Bronchial epithelial cell (primary cell): ENCODE data around the gene CACNB1. TPM values are rescaled to one million over a fixed set of nuclear protein-coding genes. Genes with fewer than 3 reads are reported as not detected.

Experiments used
- DNase-seq: peaks from one replicate; pipeline ENCODE4 v3.0.0-alpha.2; 2010; ENCODE audit warnings: low read depth
- FAIRE-seq: peaks from 2 replicates; lab custom pipeline; 2011; peaks lifted over from hg19 to GRCh38; lab: Jason Lieb, UNC
- H3K27me3 ChIP-seq: 2 replicates; pipeline ENCODE4 v1.5.1; 2011; ENCODE audit warnings: low read length; ENCODE audit not compliant: control insufficient read depth, insufficient read depth
- H3K36me3 ChIP-seq: 2 replicates; pipeline ENCODE4 v1.5.1; 2011; ENCODE audit warnings: low read length; ENCODE audit not compliant: control insufficient read depth, insufficient read depth
- H3K4me3 ChIP-seq: 2 replicates; pipeline ENCODE4 v1.5.1; 2011; ENCODE audit warnings: mild to moderate bottlenecking, low read depth, low read length, control low read depth
- total RNA-seq: library from RNA; depleted of rRNA; stranded (reverse); fragments of >200 nt; gene quantifications from 2 replicates; pipeline ENCODE4 v1.2.1, GENCODE V29; 2014
- TF ChIP-seq, protein P1 (sequence below): IDR thresholded peaks from 2 replicates; pipeline ENCODE4 v1.5.1; 2011; ENCODE audit warnings: mild to moderate bottlenecking, moderate library complexity, low read length, control low read depth, inconsistent platforms; ENCODE audit not compliant: insufficient read depth, severe bottlenecking

Gene CACNB1
- total RNA-seq, 1 donor from 2014 or later, result 4.7 TPM

GRCh38 chr17:39218906-39219305, 21.4 kb upstream of the CACNB1 start:
- Histone ChIP-seq H3K27me3 (peaks cover 6% of the 10 kb centered on the region), H3K36me3 (no peaks in the 10 kb centered on the region), H3K4me3 (no peak overlapping the region)
- TF ChIP-seq, protein P1, sequence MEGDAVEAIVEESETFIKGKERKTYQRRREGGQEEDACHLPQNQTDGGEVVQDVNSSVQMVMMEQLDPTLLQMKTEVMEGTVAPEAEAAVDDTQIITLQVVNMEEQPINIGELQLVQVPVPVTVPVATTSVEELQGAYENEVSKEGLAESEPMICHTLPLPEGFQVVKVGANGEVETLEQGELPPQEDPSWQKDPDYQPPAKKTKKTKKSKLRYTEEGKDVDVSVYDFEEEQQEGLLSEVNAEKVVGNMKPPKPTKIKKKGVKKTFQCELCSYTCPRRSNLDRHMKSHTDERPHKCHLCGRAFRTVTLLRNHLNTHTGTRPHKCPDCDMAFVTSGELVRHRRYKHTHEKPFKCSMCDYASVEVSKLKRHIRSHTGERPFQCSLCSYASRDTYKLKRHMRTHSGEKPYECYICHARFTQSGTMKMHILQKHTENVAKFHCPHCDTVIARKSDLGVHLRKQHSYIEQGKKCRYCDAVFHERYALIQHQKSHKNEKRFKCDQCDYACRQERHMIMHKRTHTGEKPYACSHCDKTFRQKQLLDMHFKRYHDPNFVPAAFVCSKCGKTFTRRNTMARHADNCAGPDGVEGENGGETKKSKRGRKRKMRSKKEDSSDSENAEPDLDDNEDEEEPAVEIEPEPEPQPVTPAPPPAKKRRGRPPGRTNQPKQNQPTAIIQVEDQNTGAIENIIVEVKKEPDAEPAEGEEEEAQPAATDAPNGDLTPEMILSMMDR, result no peak
- DNase-seq (no peak), FAIRE-seq (no peak)

DNA sequence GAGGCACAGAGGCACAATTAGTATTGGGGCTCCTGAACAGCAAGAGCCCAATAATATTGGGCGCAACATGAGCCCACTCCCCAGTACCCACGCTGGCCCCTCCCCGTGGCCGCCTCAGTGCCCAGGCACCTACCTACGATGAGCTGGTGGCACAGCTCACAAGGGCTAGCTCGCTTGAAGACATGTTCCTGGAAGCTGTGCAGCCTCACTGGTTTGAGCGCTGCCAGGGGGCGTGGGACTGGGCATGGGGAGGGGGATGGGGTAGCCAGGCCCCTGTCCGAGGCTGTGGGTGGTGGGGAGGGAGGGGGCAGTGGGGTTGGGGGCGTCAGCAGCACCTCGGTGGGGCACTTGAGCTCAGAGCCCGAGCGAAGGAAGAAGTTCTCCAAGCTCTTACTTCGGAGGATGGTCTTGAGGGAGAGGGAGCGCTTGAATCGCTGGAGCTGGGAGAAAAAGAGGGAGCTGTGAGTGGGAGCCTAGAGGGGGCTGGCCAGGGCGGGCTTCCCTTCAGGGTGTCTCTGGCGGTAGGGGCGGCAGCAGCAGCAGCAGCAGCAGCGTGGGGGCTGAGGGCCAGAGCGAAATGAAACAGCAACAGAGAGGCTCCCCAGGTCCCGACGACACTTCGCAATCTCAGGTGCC, 20.4 kb upstream of the CACNB1 start:
- H3K36me3 ChIP-seq, result no peaks in the 10 kb centered on the region
- no peak overlapping the region for H3K4me3 ChIP-seq
- no peak for DNase-seq
- TF ChIP-seq, protein P1, result no peak
- no peaks in the 10 kb centered on the region for H3K27me3 ChIP-seq
- no peak for FAIRE-seq

DNA sequence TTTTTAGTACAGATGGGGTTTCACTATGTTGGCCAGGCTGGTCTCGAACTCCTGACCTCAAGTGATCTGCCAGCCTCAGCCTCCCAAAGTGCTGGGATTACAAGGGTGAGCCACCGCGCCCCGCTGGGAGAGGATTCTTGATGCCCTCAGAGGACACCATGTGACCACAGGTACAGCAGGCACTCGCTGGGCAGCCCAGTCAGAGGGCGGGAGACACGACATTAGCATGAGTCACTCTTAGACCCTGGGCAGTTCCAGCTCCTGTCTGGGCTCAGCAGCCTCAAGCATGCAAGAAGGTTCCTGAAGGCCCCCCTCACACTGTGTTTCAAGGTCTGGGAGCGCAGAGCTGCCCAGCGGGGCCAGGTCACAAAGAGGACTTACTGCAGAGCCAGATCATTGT, 16.4 kb upstream of the CACNB1 start:
- no peak overlapping the region for H3K4me3 ChIP-seq
- TF ChIP-seq, protein P1, result no peak
- H3K27me3 ChIP-seq, result no peaks in the 10 kb centered on the region
- FAIRE-seq (no peak), DNase-seq (peak; percentile 59)
- H3K36me3 ChIP-seq, result no peaks in the 10 kb centered on the region

DNA sequence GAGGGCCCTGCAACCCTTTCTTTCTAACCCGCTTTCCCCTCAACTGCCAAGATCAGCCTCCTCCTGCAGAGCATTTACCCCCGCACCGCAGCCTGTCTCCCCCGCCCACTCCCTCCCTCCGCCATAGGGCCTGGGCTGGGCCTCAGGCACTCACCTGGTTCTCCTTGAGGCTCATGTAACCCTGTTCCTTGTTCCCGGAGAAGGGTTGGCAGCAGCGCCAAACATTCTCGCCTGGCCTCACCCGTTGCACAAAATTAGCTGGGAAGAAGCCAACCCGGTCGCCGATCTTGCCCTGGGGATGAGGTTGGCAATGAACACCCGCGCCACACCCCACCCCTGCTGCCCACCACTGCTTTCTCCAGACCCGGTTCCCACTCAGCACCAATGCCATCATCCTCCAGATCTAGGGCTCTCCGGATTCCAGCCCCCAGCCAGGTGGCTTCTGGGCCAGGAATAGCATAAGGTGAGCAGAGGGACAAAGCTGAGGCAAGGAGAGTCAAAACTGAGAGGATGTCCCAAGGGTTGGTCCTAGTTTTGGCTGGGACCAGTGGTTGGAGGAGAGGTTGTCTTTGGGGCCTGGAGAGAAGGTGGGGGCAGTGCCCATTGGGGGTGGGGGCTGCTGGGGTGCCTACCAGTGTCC, 15.5 kb upstream of the CACNB1 start:
- Histone ChIP-seq H3K27me3 (no peaks in the 10 kb centered on the region), H3K36me3 (no peaks in the 10 kb centered on the region), H3K4me3 (no peak overlapping the region)
- no peak for FAIRE-seq
- DNase-seq, result peak; percentile 22
- TF ChIP-seq, protein P1, result no peak

- no peak for FAIRE-seq
- no peaks in the 10 kb centered on the region for H3K27me3 ChIP-seq
These were observed 14.8 kb upstream of the CACNB1 start for GRCh38 chr17:39212195-39212810.

More at GRCh38 chr17:39212195-39212810, 14.8 kb upstream of the CACNB1 start:
- Histone ChIP-seq H3K36me3 (no peaks in the 10 kb centered on the region), H3K4me3 (no peak overlapping the region)
- TF ChIP-seq, protein P1, result no peak
- no peak for DNase-seq
